GM20000 (cell line): ENCODE measurements around the gene UTP25.

Experiments
- DNase-seq: peaks from one replicate; pipeline ENCODE4 v3.0.0; 2012; ENCODE audit warnings: low spot score
- CTCF ChIP-seq: IDR thresholded peaks from 2 replicates; pipeline ENCODE4 v1.5.1; 2012; ENCODE audit warnings: mild to moderate bottlenecking, control low read depth; ENCODE audit errors: extremely low read depth, missing control alignments

Gene UTP25

DNA sequence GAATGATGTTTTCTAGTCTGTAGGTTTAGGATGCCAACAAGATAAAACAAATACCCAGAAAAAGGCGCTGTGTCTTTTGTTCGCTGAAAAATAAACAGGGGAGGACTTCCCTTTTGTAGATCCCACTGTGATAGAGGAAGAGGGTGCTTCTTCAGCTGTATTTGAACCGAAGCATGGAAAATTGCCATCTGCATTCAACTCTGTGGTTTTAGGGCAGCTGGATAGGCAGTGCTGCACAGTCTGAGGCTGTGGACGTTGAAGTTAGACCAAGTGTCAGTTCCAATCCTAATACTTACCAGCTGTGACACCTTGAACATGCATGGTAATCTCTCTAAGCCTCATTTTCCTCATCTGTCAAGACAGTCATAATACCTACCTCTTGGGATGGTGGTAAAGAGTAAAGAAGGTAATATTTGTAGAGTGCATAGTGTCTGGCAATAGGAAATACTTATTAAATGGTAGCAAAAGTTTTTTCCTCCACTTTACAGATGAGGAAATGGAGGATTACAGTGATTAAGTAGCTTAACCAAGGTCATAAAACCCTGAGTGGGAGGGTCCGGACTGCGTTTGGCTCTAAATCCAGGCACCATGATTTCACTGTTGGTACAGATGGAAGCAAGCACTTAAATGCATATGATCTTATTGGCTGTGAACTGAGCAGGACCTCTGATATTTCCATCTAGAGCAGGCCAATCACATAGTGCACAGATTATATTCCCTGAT, 48.5 kb downstream of the UTP25 start:
- no peak for DNase-seq
- TF ChIP-seq CTCF = no peak

GRCh38 chr1:209877087-209877764, 49.5 kb downstream of the UTP25 start:
- no peak for TF ChIP-seq CTCF
- DNase-seq = no peak

DNA sequence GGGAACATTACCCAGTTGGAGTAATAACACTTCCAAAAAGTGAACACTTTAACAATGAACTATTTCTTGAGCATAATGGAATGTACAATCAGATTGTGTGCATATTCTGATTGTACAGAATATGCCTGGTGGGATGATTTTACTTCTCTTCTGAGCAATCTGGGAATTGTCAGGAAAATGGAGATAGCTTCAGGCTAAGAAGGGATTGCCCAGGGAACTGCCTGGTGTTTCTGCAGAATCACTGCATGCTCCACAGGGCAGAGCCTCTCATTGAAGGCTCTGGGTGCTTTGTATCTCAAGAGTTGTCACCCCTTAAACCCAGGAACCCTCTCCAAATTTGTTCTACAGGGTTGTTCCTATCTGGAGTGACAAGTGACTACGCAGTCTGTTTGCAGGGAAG, 51.2 kb downstream of the UTP25 start:
- TF ChIP-seq CTCF = no peak

DNA sequence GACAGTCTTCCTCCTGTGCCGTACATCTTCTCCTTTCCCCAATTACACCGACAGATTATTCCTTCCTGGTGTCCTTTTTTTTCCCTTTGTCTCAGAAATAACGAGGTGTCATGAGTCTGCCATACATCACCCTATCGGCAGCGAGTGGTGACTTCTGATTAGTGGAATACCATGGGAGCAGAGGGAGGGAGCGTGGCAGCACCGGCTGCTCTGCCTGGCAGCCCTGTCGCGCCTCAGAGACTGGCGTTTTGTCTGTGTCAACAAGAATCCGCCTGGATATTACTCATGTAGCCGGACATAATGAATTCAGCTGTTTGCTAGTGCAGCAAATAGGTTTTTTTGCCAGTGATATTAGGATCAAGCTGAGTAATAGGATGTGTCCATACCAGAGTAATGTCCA, 51.8 kb downstream of the UTP25 start:
- DNase-seq = no peak
- no peak for TF ChIP-seq CTCF

More for the DNA sequence above, 51.2 kb downstream of the UTP25 start:
- DNase-seq = no peak

- no peak for TF ChIP-seq CTCF
- DNase-seq = no peak
Measured at GRCh38 chr1:209880031-209880430, 52.3 kb downstream of the UTP25 start.

- no peak for TF ChIP-seq CTCF
- no peak for DNase-seq
Measured at GRCh38 chr1:209881619-209882018, 53.8 kb downstream of the UTP25 start.

DNA sequence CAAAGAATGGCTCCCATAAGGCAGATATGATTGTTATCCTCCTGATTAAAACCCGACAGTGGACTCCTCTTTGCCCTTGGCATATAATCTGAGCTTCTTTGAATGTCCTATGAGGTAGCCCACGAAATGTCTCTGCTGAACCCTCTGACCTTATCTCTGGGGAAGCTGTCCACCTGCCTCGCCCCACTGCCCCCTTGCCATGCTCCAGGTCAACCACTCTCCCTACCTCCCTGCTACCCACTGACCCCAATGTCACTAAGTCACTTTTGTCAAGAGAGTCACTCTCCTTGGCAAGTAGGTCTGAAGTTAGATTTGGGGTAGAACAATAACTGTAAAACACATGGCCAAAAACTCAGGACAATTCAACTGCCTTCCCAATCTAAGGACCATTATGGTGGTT, 54.5 kb downstream of the UTP25 start:
- DNase-seq = no peak
- TF ChIP-seq CTCF = no peak
